Measurements from ENCODE around the gene DPF3.

Gene DPF3

DNA sequence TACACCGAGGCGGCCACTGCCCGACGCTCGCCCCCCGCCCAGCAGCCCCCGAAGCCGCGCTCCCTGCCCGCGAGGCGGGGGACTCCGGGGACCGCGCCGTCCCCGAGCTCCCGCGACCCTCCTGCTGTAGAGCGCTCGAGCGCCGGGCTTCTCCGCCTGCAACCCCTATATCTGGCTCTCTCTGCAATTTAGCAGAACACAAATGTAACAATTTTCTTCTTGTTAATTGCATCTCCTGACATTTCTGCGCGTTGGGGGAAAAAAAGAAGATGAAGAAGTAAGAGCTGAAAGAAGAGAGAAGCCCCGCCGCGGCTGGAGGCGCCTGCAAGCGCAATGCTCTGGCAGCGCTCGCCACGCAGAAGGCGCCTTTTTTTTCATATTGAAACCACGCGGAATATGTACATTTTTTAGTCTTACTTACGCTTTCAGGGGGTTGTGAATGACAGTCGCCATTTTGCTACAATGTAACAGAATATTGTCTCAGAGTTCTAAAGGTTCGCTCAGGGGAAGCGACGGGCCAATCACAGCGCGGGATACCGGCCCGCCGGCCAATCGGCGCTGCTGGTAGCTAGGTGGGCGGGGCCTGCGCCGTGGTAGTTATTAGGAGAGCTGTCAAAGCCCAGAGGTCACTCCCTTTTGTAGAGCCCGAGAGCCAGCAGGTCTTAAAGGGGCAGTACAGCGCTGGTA, at the start of gene DPF3:
DPF3 (minus strand) TSS at position 466 of the 687 bp plus-strand sequence; CDS start at position 453, 13 bp downstream.
- peak; percentile 96 for DNase-seq

- no peak for DNase-seq
Observed at GRCh38 chr14:72942934-72943333, 49.0 kb upstream of the DPF3 start.

- no peak for DNase-seq
Observed at GRCh38 chr14:72941286-72941985, 47.5 kb upstream of the DPF3 start.

GRCh38 chr14:72939630-72940029, 45.7 kb upstream of the DPF3 start:
- DNase-seq: no peak

DNA sequence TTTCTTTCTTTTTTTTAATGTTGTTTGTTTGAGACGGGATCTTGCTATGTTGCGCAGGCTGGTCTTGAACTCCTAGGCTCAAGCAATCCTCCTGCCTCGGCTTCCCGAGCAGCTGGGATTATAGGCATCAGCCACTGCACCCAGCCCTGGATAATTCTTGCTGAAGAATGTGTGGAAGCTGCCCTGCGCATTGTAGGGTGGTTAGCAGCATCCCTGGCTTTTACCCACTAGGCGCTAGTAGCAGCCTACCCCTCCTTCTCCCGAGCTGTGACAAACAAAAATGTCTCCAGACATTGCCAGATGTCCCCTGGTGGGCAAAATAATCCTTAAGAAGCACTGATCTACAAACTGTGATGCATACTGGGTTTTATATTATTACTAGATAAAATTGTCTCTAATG, 39.0 kb upstream of the DPF3 start:
- no peak for DNase-seq

GRCh38 chr14:72929316-72930080, 35.6 kb upstream of the DPF3 start:
- DNase-seq: no peak

DNA sequence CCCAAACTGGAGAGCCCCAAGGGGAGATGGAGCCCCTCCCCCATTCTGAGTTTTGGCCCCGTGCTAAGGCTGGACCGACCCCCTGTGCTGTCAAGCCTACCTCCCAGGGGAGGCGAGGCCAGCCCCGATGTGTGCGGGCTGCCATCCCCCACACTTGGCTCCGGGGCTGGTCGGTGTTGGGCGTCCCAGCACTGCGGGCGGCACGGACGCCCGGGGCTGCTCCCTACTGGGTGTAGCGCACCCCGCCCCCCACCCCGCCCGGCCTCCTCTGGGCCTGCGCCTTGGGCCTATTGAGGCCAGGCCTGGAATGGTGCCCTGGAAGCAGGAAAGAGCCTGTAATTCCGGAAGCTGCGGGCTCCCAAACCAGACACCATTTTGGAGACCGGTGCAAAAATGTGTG, 35.0 kb upstream of the DPF3 start:
- DNase-seq: no peak

- peak; percentile 95 for DNase-seq
Observed at GRCh38 chr14:72926292-72927028, 32.6 kb upstream of the DPF3 start, which contains the start of gene DCAF4. Gene DCAF4 (plus strand): TSS chr14:72926464. CDS start chr14:72937979, 11,515 bp downstream.

- DNase-seq: no peak
Observed at GRCh38 chr14:72925815-72926291, 32.0 kb upstream of the DPF3 start.

DNA sequence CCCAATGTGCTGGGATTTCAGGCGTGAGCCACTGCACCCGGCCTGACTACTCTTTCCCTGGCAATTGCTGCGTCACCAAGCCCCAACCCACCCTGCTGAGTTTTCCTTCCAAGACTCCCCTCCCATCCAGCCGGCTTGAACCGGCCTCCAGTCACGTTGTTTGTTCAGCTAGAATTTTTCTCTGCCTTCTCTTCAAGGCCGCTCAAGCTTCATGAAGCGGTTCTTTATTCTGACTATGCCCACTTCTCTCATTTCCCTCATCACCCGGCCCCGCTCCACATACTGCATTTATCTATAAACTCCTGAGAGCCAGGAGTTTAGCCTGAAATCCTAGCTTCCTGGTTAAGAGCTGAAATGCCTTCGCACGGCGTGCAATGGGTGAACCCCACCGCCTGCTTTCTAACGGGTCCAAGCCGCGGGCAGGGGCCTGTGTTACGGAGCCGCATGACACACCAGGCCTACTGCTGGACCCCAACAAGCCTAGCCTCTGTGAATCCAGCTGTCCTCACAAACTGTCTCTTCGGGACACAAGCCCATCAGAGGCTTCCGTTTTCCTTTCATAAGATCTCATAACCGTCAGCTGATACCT, 31.4 kb upstream of the DPF3 start:
- no peak for DNase-seq

DNA sequence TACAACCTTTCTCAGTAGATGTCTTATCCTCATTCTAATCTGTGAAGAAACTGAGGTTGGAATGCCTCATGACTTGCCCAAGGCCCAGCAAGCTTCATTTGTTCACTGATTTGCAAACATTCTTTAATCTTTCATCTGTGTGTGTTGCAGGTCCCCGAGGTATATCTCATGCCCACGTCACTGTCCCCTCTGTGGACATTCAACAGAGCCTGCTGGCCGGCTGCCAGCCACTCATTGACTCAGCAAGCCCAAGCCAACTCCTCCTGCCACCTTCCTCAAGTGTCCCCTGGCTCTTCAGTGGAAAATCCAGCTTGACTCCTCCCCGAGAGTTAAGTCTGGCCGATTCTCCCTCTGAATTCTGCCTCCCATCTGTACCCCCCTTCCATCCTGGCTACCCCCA, 30.4 kb upstream of the DPF3 start:
- no peak for DNase-seq

DNA sequence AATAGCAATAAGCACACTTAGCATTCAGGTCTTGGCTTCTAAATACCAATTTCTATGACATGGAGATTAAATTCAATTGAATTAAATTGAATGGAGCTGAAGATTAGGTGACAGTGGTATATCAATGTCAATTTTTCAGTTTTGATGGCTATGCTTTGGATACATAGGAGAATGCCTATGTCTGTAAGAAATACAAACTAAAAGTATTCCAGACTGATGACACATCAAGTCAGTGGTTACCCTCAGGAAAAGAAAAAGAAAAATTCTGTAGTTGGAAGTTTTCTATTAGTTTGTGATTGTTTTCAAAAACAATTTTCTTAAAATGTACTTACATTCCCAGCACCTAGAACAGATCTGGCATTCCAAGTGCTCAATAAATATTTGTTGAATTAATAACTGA, 27.5 kb upstream of the DPF3 start:
- DNase-seq: no peak

DNA sequence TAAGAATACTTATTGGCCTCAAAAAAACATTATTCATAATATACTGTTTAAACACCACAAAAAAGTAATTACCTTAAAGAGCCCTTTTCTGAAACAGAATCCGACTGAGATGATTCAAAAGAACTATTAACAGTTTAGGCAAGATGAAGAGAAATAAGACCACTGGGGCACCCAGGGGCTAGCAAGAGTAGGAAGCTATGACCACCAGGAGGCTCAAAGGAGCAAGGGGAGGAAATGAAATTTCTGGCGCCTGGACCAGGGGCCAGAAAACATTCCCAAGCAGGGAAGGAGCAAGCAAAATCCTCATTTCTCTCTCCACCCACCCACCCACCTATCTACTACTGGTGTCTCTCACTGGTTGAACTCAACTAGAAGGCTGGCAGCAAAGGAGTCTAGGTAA, 26.1 kb upstream of the DPF3 start:
- no peak for DNase-seq

- DNase-seq: no peak
Observed at GRCh38 chr14:72917094-72917802, 23.3 kb upstream of the DPF3 start.

DNA sequence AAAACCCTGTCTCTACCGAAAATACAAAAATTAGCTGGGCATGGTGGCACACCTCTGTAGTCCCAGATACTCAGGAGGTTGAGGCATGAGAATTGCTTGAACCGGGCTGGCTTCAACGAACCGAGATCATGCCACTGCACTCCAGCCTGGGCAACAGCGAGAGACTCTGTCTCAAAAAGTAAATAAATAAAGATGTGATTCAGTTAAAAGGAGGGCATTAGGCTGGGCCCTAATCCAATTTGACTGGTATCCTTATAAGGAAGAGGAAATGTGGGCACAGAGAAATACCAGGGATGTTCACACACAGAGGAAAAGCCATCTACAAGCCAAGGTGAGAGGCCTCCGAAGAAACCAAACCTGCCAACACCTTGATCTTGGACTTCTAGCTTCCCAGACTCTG, 22.3 kb upstream of the DPF3 start:
- no peak for DNase-seq

- no peak for DNase-seq
Observed at GRCh38 chr14:72913809-72914208, 19.9 kb upstream of the DPF3 start.

- no peak for DNase-seq
Observed at GRCh38 chr14:72909163-72909562, 15.3 kb upstream of the DPF3 start.

GRCh38 chr14:72907886-72908285, 14.0 kb upstream of the DPF3 start:
- DNase-seq: no peak

DNA sequence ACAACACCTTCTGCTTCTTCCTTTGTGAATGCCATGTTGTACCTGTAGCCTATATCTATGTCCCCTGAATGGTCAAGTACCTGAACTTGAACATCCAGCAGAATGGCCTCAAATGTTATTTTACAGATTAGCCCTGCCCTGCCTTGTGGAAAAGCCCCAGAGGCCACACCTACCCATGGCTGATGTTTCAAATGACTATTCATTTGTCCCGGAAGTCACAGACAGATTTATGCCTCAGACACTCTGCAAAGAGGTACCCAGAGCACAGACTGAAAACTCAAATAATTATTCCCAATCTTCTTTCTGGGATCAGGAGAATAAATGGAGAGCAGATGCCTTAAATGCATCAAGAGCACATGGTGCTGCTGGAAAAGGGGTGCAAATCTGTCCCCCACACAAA, 13.0 kb upstream of the DPF3 start:
- no peak for DNase-seq

- DNase-seq: no peak
Observed at GRCh38 chr14:72906316-72906715, 12.4 kb upstream of the DPF3 start.

DNA sequence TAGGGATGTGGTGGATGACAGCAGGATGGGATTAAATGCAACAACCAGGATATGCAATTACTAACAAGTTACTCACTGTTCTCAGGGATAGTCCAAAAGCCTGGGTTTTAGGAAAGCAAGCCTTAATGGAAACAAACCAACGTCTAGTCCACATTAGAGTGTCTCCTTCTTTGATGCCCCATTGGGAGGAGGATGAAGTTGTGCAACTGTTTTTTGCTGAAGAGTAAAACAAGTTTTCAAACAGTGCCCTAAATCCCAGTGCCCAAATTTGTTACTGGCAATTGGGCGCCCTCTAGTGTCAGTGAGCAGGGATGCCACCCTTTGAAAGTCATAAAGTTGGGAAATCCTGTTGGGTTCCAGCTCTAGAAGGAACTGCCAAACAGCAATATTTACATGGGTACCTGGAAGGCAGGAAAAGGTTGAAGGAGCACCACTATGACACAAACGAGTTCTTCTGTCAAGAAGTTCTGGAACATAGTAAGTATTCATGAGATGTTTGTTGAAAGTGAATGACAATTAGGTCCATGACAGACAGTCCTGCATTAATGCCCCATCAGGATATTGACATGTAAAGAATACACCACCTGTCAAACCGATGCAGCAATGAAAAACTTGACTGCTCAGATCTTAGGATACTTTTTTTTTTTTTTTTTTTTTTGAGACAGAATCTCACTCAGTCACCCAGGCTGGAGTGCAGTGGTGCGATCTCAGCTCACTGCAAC, 11.1 kb upstream of the DPF3 start:
- DNase-seq: peak; percentile 63
